K562 (cell line): ENCODE measurements around the gene C1QTNF12. TPM values are rescaled to one million over a fixed set of nuclear protein-coding genes. Genes with fewer than 3 reads are reported as not detected.

Source experiments
- ATAC-seq: fragments of 200-7000 bp; cut with Tn5 transposase; 3 replicates; pipeline ENCODE4 v1.9.1; 2020; ENCODE audit warnings: moderate library complexity
- BruUV-seq: library from RNA; stranded (reverse); fragments of 400-500 nt; replicated peaks from 2 replicates; lab custom pipeline; 2021; lab: Mats Ljungman, UMichigan
- CTCF ChIA-PET: fragments of 300-600 bp; formaldehyde crosslinking; extraction: SDS; loops from one replicate; lab custom pipeline; 2021; ENCODE audit warnings: low intra/inter-chr PET ratio; lab: Yijun Ruan, JAX
- POLR2A ChIA-PET: fragments of 300-600, 350-650 bp; sonication (Branson Sonifier 250); formaldehyde crosslinking; extraction: SDS; loops from one replicate; lab custom pipeline; 2021; ENCODE audit warnings: antibody characterized with exemption, inconsistent platforms; lab: Yijun Ruan, JAX
- DNase-seq, 4 experiments: peaks; one replicate each; pipeline versions ENCODE4 v3.0.0 to v3.0.0-alpha.2; 2011 to 2018; ENCODE audit warnings: low spot score in 3 of 4, mixed read lengths in 3 of 4; ENCODE audit errors: extremely low read depth in 1 of 4
- FAIRE-seq: peaks from 2 replicates; lab custom pipeline; 2011; peaks lifted over from hg19 to GRCh38; lab: Jason Lieb, UNC
- H2AFZ ChIP-seq: 2 replicates; pipeline ENCODE4 v1.6.0; 2011; ENCODE audit warnings: low read depth, low read length, control low read depth, inconsistent platforms
- H3K27ac ChIP-seq: fragments of 200-600 bp; 3 replicates; pipeline ENCODE4 v1.8.0; 2011; ENCODE audit warnings: low read depth, mild to moderate bottlenecking, control low read depth, inconsistent platforms, low read length, moderate library complexity, mixed read lengths; ENCODE audit errors: extremely low read depth
- H3K27me3 ChIP-seq, 2 experiments: fragments of 300-600 bp in 1 of 2; 2 replicates in 1 of 2; 3 replicates in 1 of 2; pipeline versions ENCODE4 v1.6.0 to v1.8.0; 2011; ENCODE audit warnings: inconsistent platforms in 2 of 2, low read length in 2 of 2, mild to moderate bottlenecking in 1 of 2, mixed read lengths in 1 of 2, moderate library complexity in 1 of 2; ENCODE audit not compliant: control insufficient read depth in 2 of 2, insufficient read depth in 2 of 2
- H3K36me3 ChIP-seq: fragments of 300-600 bp; 3 replicates; pipeline ENCODE4 v1.8.0; 2011; ENCODE audit warnings: mild to moderate bottlenecking, low read length, inconsistent platforms; ENCODE audit not compliant: control insufficient read depth, insufficient read depth
- H3K4me1 ChIP-seq, 2 experiments: fragments of 200-600 bp in 1 of 2; replicated peaks in 1 of 2; 2 replicates in 1 of 2; 3 replicates in 1 of 2; pipeline versions ENCODE4 v1.5.1 to v1.8.0; 2011; ENCODE audit warnings: inconsistent platforms in 2 of 2, low read length in 2 of 2, mild to moderate bottlenecking in 1 of 2, mixed read lengths in 1 of 2, moderate library complexity in 1 of 2; ENCODE audit not compliant: control insufficient read depth in 2 of 2, insufficient read depth in 2 of 2
- H3K4me2 ChIP-seq: 2 replicates; pipeline ENCODE4 v1.6.1; 2011; ENCODE audit warnings: low read length, control low read depth, inconsistent platforms, mixed read lengths; ENCODE audit not compliant: insufficient read depth
- H3K4me3 ChIP-seq: fragments of 200-600 bp; sonication (generic), shearing (Covaris generic); 2 replicates; pipeline ENCODE4 v1.5.1; 2016; ENCODE audit warnings: control low read depth, inconsistent platforms
- H3K79me2 ChIP-seq: fragments of 200-600 bp; 3 replicates; pipeline ENCODE4 v1.8.0; 2011; ENCODE audit warnings: low read length, inconsistent platforms; ENCODE audit not compliant: control insufficient read depth, insufficient read depth
- H3K9ac ChIP-seq, 2 experiments: 2 replicates each; pipeline versions ENCODE4 v1.6.0 to v1.6.1; 2011; ENCODE audit warnings: low read depth in 2 of 2, low read length in 2 of 2, control low read depth in 1 of 2, inconsistent platforms in 1 of 2, mild to moderate bottlenecking in 1 of 2, mixed read lengths in 1 of 2; ENCODE audit not compliant: insufficient read depth in 1 of 2
- H3K9me1 ChIP-seq: one replicate; pipeline ENCODE4 v1.6.0; 2011; ENCODE audit warnings: inconsistent platforms, mild to moderate bottlenecking, low read length, moderate library complexity; ENCODE audit not compliant: control insufficient read depth, insufficient read depth
- H3K9me3 ChIP-seq: replicated peaks from 2 replicates; pipeline ENCODE4 v1.5.1; 2011; ENCODE audit warnings: low read depth, low read length, inconsistent platforms; ENCODE audit not compliant: control insufficient read depth, insufficient read depth
- H4K20me1 ChIP-seq: replicated peaks from 2 replicates; pipeline ENCODE4 v1.6.1; 2011; ENCODE audit warnings: low read length, inconsistent platforms, mixed read lengths; ENCODE audit not compliant: control insufficient read depth, insufficient read depth
- CEBPZ ChIP-seq: fragments of 150-350 bp; IDR thresholded peaks from 2 replicates; pipeline ENCODE4 v1.6.1; 2014; ENCODE audit warnings: low read depth, mild to moderate bottlenecking, low read length, borderline replicate concordance
- E2F3 ChIP-seq: fragments of 250-450 bp; sonication (Bioruptor Pico); IDR thresholded peaks from 2 replicates; pipeline ENCODE4 v1.4.0; 2020; ENCODE audit warnings: mild to moderate bottlenecking
- HNRNPL ChIP-seq: fragments of 200-400 bp; formaldehyde crosslinking; IDR thresholded peaks from 2 replicates; pipeline ENCODE4 v1.6.1; 2017; ENCODE audit warnings: low read depth, mild to moderate bottlenecking, low read length
- HNRNPLL ChIP-seq: fragments of 200-400 bp; formaldehyde crosslinking; IDR thresholded peaks from 2 replicates; pipeline ENCODE4 v1.6.1; 2017; ENCODE audit warnings: low read length, low read depth, mild to moderate bottlenecking; ENCODE audit not compliant: poor library complexity, severe bottlenecking
- ZNF408 ChIP-seq: fragments of 250-450 bp; sonication (Bioruptor Pico); IDR thresholded peaks from 2 replicates; pipeline ENCODE4 v1.4.0; 2020; ENCODE audit warnings: low read depth, mild to moderate bottlenecking, moderate library complexity
- WGBS: fragments of 100-300 bp; shearing (Covaris generic); methylation state at CpG from one replicate; pipeline ENCODE4 v1.1.6; 2016; ENCODE audit warnings: low coverage, mixed read lengths; ENCODE audit not compliant: insufficient coverage; ENCODE audit errors: missing lambda C conversion rate; 5-methylcytosine and 5-hydroxymethylcytosine counted together
- in situ Hi-C: fragments of 300-500 bp; cut with MboI; formaldehyde crosslinking; loops from 4 replicates; pipeline ENCODE4 v1.15.0; 2018; ENCODE audit warnings: inconsistent platforms, mixed read lengths
- intact Hi-C: fragments of 100-400 bp; cut with micrococcal nuclease; formaldehyde crosslinking; loops from 2 replicates; pipeline ENCODE4 v1.14.2; 2022
- polyA plus RNA-seq, 8 experiments: library from polyadenylated mRNA; depleted of rRNA in 4 of 8; stranded (reverse) in 5 of 8; unstranded in 3 of 8; fragments of >200 nt; fragmentation: Nextera tagmentation in 2 of 8; fragmentation: Illumina TruSeq in 1 of 8; extraction: Ambion mirVana in 2 of 8; extraction: Trizol in 1 of 8; gene quantifications; 2 replicates each; pipeline versions ENCODE4 v1.2.1 to v1.2.3, GENCODE V29; 2011 to 2014; ENCODE audit warnings: inconsistent platforms in 1 of 8, missing spikeins in 1 of 8
- total RNA-seq, 7 experiments: library from RNA; depleted of rRNA in 6 of 7; stranded (reverse); fragments of >200 nt in 6 of 7; fragmentation: Illumina TruSeq in 2 of 7; extraction: Trizol in 2 of 7; gene quantifications; 2 replicates each; pipeline versions ENCODE4 v1.2.1 to v1.2.3, GENCODE V29; 2011 to 2021; ENCODE audit warnings: low replicate concordance in 1 of 7
- TF ChIP-seq, protein P1 (sequence below): fragments of 250-450 bp; sonication (Bioruptor Pico); IDR thresholded peaks from 2 replicates; pipeline ENCODE4 v1.8.0; 2022; ENCODE audit warnings: moderate library complexity, mild to moderate bottlenecking, inconsistent platforms

The C1QTNF12 gene
- total and polyA plus RNA-seq, 9 of the 15 experiments (the other 6 are each of a cell fraction or from before 2014, with no cell fraction given): 0.11 to 4.3 (median 0.93) TPM; not detected in 3

DNA sequence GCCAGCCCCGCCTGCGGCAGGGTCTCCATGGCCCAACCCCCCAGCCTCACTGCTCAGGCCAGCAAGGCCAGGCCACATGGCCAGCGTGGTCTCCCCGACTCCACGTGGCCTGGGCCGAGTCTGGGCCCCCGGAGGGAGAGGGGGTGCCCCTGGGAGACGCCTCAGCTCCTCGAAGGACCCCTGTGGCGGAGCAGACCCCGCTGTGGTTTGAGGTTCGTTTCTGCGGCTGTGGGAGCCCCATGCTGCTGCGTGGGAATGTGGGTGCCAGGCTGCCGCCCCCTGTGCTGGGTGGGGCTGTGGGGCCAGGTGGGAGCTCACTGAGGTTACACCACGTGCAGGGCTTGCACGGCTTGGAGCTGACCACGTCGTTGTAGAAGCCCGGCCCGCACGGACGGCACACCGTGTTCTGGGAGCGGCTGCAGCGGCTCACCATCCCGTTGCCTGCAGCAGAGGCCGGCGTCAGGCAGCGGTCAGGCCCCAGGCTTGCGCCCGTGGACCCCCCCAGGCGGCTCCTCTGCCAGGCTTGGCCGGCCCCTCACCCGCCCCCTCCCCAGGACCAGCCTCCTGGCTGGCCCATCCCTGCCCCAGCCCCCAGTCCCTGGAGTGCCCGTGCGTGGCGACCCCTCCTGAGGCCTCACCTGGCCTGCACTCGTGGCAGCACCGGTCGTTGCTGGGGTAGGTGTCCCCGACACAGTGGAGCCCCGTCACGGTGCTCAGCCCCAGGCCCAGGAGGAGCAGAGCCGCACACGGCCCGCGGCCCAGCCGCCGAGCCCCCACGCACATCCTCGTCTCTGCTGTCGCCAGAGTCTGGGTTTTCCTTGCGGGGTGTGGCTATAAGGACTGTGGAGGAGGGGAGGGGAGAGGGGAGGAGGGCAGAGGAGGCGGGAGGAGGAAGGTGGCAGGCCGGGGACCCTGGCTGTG lies 32.9 kb downstream of the C1QTNF12 start, which contains the start of gene TNFRSF4 (continued):
- TF ChIP-seq HNRNPLL: no peak
- no peak for TF ChIP-seq ZNF408 (CRISPR knock-in tag)
- TF ChIP-seq E2F3 (CRISPR knock-in tag): no peak
- no peak for TF ChIP-seq CEBPZ

DNA sequence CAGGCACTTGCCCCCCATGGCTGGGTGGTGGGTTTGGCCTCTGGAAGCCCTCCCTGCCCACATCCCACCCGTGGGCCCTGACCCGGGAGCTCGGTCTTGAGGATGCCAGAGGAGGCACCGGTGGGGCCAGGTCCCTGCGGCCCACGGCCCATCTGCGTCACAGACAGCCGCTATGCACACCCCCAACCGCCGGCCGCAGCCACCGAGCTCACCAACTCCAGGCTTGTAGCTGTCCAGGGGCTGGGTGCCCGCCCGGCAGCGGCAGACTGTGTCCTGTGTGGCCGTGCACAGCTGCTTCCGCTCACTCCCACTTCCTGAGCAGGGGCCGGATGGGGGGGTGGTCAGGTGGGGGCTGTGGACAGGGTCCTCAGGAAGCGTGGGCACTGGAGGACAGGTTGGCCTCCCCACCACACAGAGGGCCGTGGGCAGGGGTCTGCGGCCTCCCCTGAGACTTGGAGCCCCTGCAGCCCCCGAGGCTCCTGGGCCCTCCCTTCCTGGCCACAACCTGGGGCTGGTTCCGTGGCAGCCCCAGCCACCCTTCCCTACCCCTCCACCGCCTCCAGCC lies 33.7 kb downstream of the C1QTNF12 start:
- H4K20me1 ChIP-seq: no peaks in the 10 kb centered on the region; the same call in 1 of the 2 replicates
- H3K9me1 ChIP-seq: no peaks in the 10 kb centered on the region
- DNase-seq (no peak), FAIRE-seq (no peak), ATAC-seq (no peak)
- in situ Hi-C loops: no loop called here
- no peak overlapping the region for H3K27ac ChIP-seq
- POLR2A ChIA-PET: interaction anchor here (0.5 to 1.1 kb wide), 5 partner anchors 11 to 141 kb away, joined by 3 to 4 read pairs (median 3); no protein-coding TSS in a partner anchor
- BruUV-seq: no TSS peak
- 66% methylated on average over 21 of the region's 24 CpGs for WGBS
- H3K27me3 ChIP-seq: no peaks in the 10 kb centered on the region
- intact Hi-C loops: no loop called here
- H3K9ac ChIP-seq: peak overlapping the region in 1 of 2 experiments; percentile 35; a peak in 1 of 4 replicates
- no peaks in the 10 kb centered on the region for H3K9me3 ChIP-seq
- H3K4me1 ChIP-seq: peaks cover 13 to 89% of the 10 kb centered on the region in 2 experiments; a peak in 4 of 5 replicates
- peaks cover 22% of the 10 kb centered on the region; the same call in 2 of the 3 replicates for H3K36me3 ChIP-seq
- no peak overlapping the region for H3K4me3 ChIP-seq
- no peaks in the 10 kb centered on the region for H3K79me2 ChIP-seq
- no peak overlapping the region for H3K4me2 ChIP-seq
- H2AFZ ChIP-seq: no peak overlapping the region
- CTCF ChIA-PET: no interaction called here
- 0 out of 2 replicates have a peak, but pooled peaks have one; percentile 9 for TF ChIP-seq HNRNPL
- TF ChIP-seq, protein P1, sequence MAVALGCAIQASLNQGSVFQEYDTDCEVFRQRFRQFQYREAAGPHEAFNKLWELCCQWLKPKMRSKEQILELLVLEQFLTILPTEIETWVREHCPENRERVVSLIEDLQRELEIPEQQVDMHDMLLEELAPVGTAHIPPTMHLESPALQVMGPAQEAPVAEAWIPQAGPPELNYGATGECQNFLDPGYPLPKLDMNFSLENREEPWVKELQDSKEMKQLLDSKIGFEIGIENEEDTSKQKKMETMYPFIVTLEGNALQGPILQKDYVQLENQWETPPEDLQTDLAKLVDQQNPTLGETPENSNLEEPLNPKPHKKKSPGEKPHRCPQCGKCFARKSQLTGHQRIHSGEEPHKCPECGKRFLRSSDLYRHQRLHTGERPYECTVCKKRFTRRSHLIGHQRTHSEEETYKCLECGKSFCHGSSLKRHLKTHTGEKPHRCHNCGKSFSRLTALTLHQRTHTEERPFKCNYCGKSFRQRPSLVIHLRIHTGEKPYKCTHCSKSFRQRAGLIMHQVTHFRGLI (CRISPR knock-in tag): no peak
